H9 (cell line): ENCODE data around the gene CACNA2D4. TPM values are rescaled to one million over a fixed set of nuclear protein-coding genes. Genes with fewer than 3 reads are reported as not detected.

Experiments
- DNase-seq: peaks from one replicate; pipeline ENCODE4 v3.0.0-alpha.2; 2017
- H2AFZ ChIP-seq: one replicate; pipeline ENCODE4 v1.6.1; 2013; ENCODE audit warnings: mild to moderate bottlenecking, low read length, control low read depth, moderate library complexity
- H2AK5ac ChIP-seq: 2 replicates; pipeline ENCODE4 v1.6.1; 2013; ENCODE audit warnings: low read length, control low read depth, mixed read lengths; ENCODE audit not compliant: insufficient read length
- H2BK120ac ChIP-seq: one replicate; pipeline ENCODE4 v1.6.1; 2013; ENCODE audit warnings: low read depth, mild to moderate bottlenecking, low read length, control low read depth, inconsistent platforms; ENCODE audit not compliant: poor library complexity, severe bottlenecking
- H2BK12ac ChIP-seq: 2 replicates; pipeline ENCODE4 v1.6.1; 2013; ENCODE audit warnings: low read length, control low read depth, mixed read lengths, low read depth; ENCODE audit not compliant: insufficient read length
- H2BK15ac ChIP-seq: 2 replicates; pipeline ENCODE4 v1.6.1; 2013; ENCODE audit warnings: low read depth, low read length, control low read depth
- H2BK20ac ChIP-seq: one replicate; pipeline ENCODE4 v1.6.1; 2013; ENCODE audit warnings: low read depth, mild to moderate bottlenecking, low read length, control low read depth, inconsistent platforms; ENCODE audit not compliant: poor library complexity, severe bottlenecking
- H2BK5ac ChIP-seq: 2 replicates; pipeline ENCODE4 v1.6.1; 2013; ENCODE audit warnings: low read length, control low read depth, mixed read lengths; ENCODE audit not compliant: insufficient read length
- H3K14ac ChIP-seq: 2 replicates; pipeline ENCODE4 v1.6.1; 2013; ENCODE audit warnings: low read length, control low read depth; ENCODE audit not compliant: insufficient read depth
- H3K18ac ChIP-seq: 2 replicates; pipeline ENCODE4 v1.6.1; 2013; ENCODE audit warnings: low read depth, mild to moderate bottlenecking, mixed read lengths, low read length, control low read depth; ENCODE audit not compliant: insufficient read length
- H3K23ac ChIP-seq: 2 replicates; pipeline ENCODE4 v1.6.1; 2013; ENCODE audit warnings: low read length, control low read depth, mixed read lengths, low read depth; ENCODE audit not compliant: insufficient read length
- H3K23me2 ChIP-seq: 2 replicates; pipeline ENCODE4 v1.6.1; 2013; ENCODE audit warnings: low read depth, mild to moderate bottlenecking, mixed read lengths, low read length, control low read depth; ENCODE audit not compliant: insufficient read length, poor library complexity, severe bottlenecking
- H3K27ac ChIP-seq: 2 replicates; pipeline ENCODE4 v1.5.1; 2013; ENCODE audit warnings: low read length, control low read depth, mixed read lengths, low read depth; ENCODE audit not compliant: insufficient read length
- H3K27me3 ChIP-seq: 2 replicates; pipeline ENCODE4 v1.6.1; 2013; ENCODE audit warnings: low read length, control low read depth, inconsistent platforms; ENCODE audit not compliant: insufficient read depth
- H3K4ac ChIP-seq: 2 replicates; pipeline ENCODE4 v1.6.1; 2013; ENCODE audit warnings: low read depth, mild to moderate bottlenecking, control low read depth, inconsistent platforms, low read length, moderate library complexity
- H3K4me1 ChIP-seq: 2 replicates; pipeline ENCODE4 v1.6.1; 2013; ENCODE audit warnings: low read length, control low read depth, inconsistent platforms; ENCODE audit not compliant: insufficient read depth
- H3K4me2 ChIP-seq: 2 replicates; pipeline ENCODE4 v1.6.1; 2013; ENCODE audit warnings: low read length, control low read depth, mixed read lengths; ENCODE audit not compliant: insufficient read length, insufficient read depth
- H3K56ac ChIP-seq: 2 replicates; pipeline ENCODE4 v1.6.1; 2013; ENCODE audit warnings: low read depth, mild to moderate bottlenecking, mixed read lengths, low read length, control low read depth; ENCODE audit not compliant: insufficient read length
- H3K79me1 ChIP-seq: 2 replicates; pipeline ENCODE4 v1.6.1; 2013; ENCODE audit warnings: low read depth, mild to moderate bottlenecking, moderate library complexity, low read length, control low read depth, inconsistent platforms; ENCODE audit not compliant: insufficient read depth, poor library complexity, severe bottlenecking
- H3K79me2 ChIP-seq: 2 replicates; pipeline ENCODE4 v1.6.1; 2013; ENCODE audit warnings: low read length, control low read depth, inconsistent platforms; ENCODE audit not compliant: insufficient read depth
- H3K9ac ChIP-seq: 2 replicates; pipeline ENCODE4 v1.6.1; 2013; ENCODE audit warnings: low read length, control low read depth, mixed read lengths; ENCODE audit not compliant: insufficient read length; ENCODE audit errors: extremely low read depth
- H3K9me3 ChIP-seq: one replicate; pipeline ENCODE4 v1.6.1; 2013; ENCODE audit warnings: low read depth, low read length, inconsistent platforms; ENCODE audit not compliant: control insufficient read depth
- H3T11ph ChIP-seq: one replicate; pipeline ENCODE4 v1.6.1; 2013; ENCODE audit warnings: mild to moderate bottlenecking, low read length, control low read depth, inconsistent platforms
- H4K20me1 ChIP-seq: one replicate; pipeline ENCODE4 v1.6.1; 2013; ENCODE audit not compliant: control insufficient read depth, insufficient read length, insufficient read depth
- H4K5ac ChIP-seq: 2 replicates; pipeline ENCODE4 v1.6.1; 2013; ENCODE audit warnings: low read depth, mild to moderate bottlenecking, mixed read lengths, low read length, control low read depth; ENCODE audit not compliant: insufficient read length
- H4K8ac ChIP-seq: replicated peaks from 2 replicates; pipeline ENCODE4 v1.6.1; 2013; ENCODE audit warnings: low read length, control low read depth, mixed read lengths, low read depth; ENCODE audit not compliant: insufficient read length
- H4K91ac ChIP-seq: 2 replicates; pipeline ENCODE4 v1.6.1; 2013; ENCODE audit warnings: low read depth, mild to moderate bottlenecking, moderate library complexity, mixed read lengths, low read length, control low read depth; ENCODE audit not compliant: insufficient read length
- H3K27ac Mint-ChIP-seq, 3 experiments: 2 replicates in 2 of 3; 3 replicates in 1 of 3; pipeline ENCODE4 v1.8.0; 2020 to 2021; ENCODE audit warnings: mixed read lengths in 3 of 3, mild to moderate bottlenecking in 1 of 3, moderate library complexity in 1 of 3
- H3K27me3 Mint-ChIP-seq: 2 replicates; pipeline ENCODE4 v1.8.0; 2021; ENCODE audit warnings: low read depth, mild to moderate bottlenecking, moderate library complexity, mixed read lengths
- H3K36me3 Mint-ChIP-seq, 3 experiments: 2 replicates in 2 of 3; 3 replicates in 1 of 3; pipeline ENCODE4 v1.8.0; 2020 to 2021; ENCODE audit warnings: low read depth in 3 of 3, mixed read lengths in 3 of 3; ENCODE audit not compliant: insufficient read depth in 1 of 3
- H3K4me1 Mint-ChIP-seq, 2 experiments: 2 replicates each; pipeline ENCODE4 v1.8.0; 2020; ENCODE audit warnings: mixed read lengths in 2 of 2
- H3K4me3 Mint-ChIP-seq, 2 experiments: 2 replicates in 1 of 2; 3 replicates in 1 of 2; pipeline ENCODE4 v1.8.0; 2020 to 2021; ENCODE audit warnings: mild to moderate bottlenecking in 2 of 2, mixed read lengths in 2 of 2, moderate library complexity in 1 of 2
- H3K9me3 Mint-ChIP-seq, 2 experiments: 2 replicates in 1 of 2; 3 replicates in 1 of 2; pipeline ENCODE4 v1.8.0; 2020; ENCODE audit warnings: mild to moderate bottlenecking in 2 of 2, mixed read lengths in 2 of 2, moderate library complexity in 1 of 2
- CTCF ChIP-seq: fragments of 200-600 bp; sonication (generic); conservative IDR thresholded peaks from 3 replicates; pipeline ENCODE4 v1.8.0; 2021; ENCODE audit warnings: antibody characterized with exemption, mild to moderate bottlenecking
- WGBS: extraction: QIAGEN DNeasy Blood & Tissue Kit; methylation state at CpG from one replicate; pipeline ENCODE4 v1.1.7; 2013; ENCODE audit warnings: missing lambda C conversion rate, low lambda C conversion rate, mixed read lengths; ENCODE audit not compliant: insufficient read length; ENCODE audit errors: extremely low coverage; 5-methylcytosine and 5-hydroxymethylcytosine counted together
- total RNA-seq: library from RNA; stranded (reverse); gene quantifications from 2 replicates; pipeline ENCODE4 v1.2.1, GENCODE V29; 2021

The CACNA2D4 gene
- total RNA-seq, 1 experiment from 2014 or later = 0.79 TPM

DNA sequence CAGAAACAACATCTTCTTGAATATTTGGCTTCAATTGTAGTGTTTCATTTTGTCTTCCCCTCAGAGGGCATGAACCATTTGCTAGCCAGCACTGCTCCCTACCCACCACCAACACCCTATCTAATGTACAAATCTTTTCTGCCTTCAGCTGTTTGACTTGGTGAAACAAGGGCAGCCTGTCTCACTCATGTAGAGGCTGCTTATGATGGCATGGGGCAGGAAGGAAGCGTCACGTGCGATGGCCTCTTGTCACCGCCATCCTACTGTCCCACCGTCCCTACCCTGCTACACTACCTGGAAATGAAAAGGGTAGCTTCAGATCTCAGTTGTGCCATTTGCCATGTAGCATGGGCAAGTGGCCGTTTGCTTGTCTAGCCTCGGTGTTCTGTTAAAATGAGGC is 128.0 kb downstream of the CACNA2D4 start:
- Histone ChIP-seq H3K79me1 (no peaks in the 10 kb centered on the region), H3K56ac (no peak overlapping the region), H3K9me3 (no peaks in the 10 kb centered on the region), H2BK5ac (no peak overlapping the region), H2BK12ac (no peak overlapping the region), H3K18ac (no peak overlapping the region), H4K91ac (no peak overlapping the region), H3T11ph (no peak overlapping the region), H2BK15ac (no peak overlapping the region), H3K27ac (no peak overlapping the region), H3K23ac (no peak overlapping the region), H3K79me2 (no peaks in the 10 kb centered on the region), H4K8ac (no peak overlapping the region), H3K9ac (no peak overlapping the region), H2BK120ac (no peak overlapping the region), H4K5ac (no peak overlapping the region), H2AK5ac (no peak overlapping the region), H4K20me1 (no peaks in the 10 kb centered on the region), H3K27me3 (no peaks in the 10 kb centered on the region), H3K4me2 (no peak overlapping the region), H3K23me2 (no peaks in the 10 kb centered on the region), H3K14ac (no peak overlapping the region), H2BK20ac (no peak overlapping the region), H3K4ac (no peak overlapping the region), H2AFZ (no peak overlapping the region), H3K4me1 (no peaks in the 10 kb centered on the region; the same call in 1 of the 2 replicates)
- Mint-ChIP-seq H3K27me3 (no peaks in the 10 kb centered on the region; the same call in 1 of the 2 replicates), H3K27ac (no peak overlapping the region), H3K9me3 (no peaks in the 10 kb centered on the region), H3K4me1 (peaks cover 27 to 30% of the 10 kb centered on the region in 2 experiments), H3K36me3 (peaks cover 5 to 21% (median 8%) of the 10 kb centered on the region in 3 experiments; a peak in 6 of 7 replicates), H3K4me3 (no peak overlapping the region)
- DNase-seq = no peak
- TF ChIP-seq CTCF = no peak
- no CpG with 5 or more reads among the region's 7 CpGs for WGBS
